NCI-H774 (cell line): ENCODE results near the gene BAG2.
A peak's percentile ranks its signal among the peaks of the same experiment; 100 is the strongest.

Experiments
- DNase-seq: peaks from one replicate; lab custom pipeline; 2025; lab: John Stamatoyannopoulos, UW

The BAG2 gene

GRCh38 chr6:57172136-57173055 is at the start of gene BAG2:
TSS of gene BAG2 (plus strand) at chr6:57172326. CDS start at chr6:57172698, 372 bp downstream.
- DNase-seq: peak; percentile 81

- DNase-seq: no peak
Observed at GRCh38 chr6:57123111-57123510, 49.0 kb upstream of the BAG2 start.

- DNase-seq: peak; percentile 57
Observed at GRCh38 chr6:57127763-57128162, 44.4 kb upstream of the BAG2 start.

- DNase-seq: no peak
Observed at GRCh38 chr6:57130661-57131177, 41.4 kb upstream of the BAG2 start.

GRCh38 chr6:57134954-57135353 is 37.2 kb upstream of the BAG2 start:
- DNase-seq: no peak

- no peak for DNase-seq
Observed at GRCh38 chr6:57135885-57136284, 36.2 kb upstream of the BAG2 start.

- DNase-seq: no peak
Observed at GRCh38 chr6:57137350-57137749, 34.8 kb upstream of the BAG2 start.

GRCh38 chr6:57138026-57138425 is 34.1 kb upstream of the BAG2 start:
- no peak for DNase-seq

- DNase-seq: no peak
Observed at GRCh38 chr6:57141451-57142177, 30.5 kb upstream of the BAG2 start.

GRCh38 chr6:57142178-57142525 is 30.0 kb upstream of the BAG2 start:
- no peak for DNase-seq

GRCh38 chr6:57143690-57144089 is 28.4 kb upstream of the BAG2 start:
- no peak for DNase-seq

GRCh38 chr6:57147401-57147800 is 24.7 kb upstream of the BAG2 start:
- no peak for DNase-seq

GRCh38 chr6:57147955-57148858 is 23.9 kb upstream of the BAG2 start:
- DNase-seq: no peak

GRCh38 chr6:57158658-57159057 is 13.5 kb upstream of the BAG2 start:
- no peak for DNase-seq

GRCh38 chr6:57159127-57159526 is 13.0 kb upstream of the BAG2 start:
- DNase-seq: no peak

- DNase-seq: no peak
Observed at GRCh38 chr6:57162028-57162427, 10.1 kb upstream of the BAG2 start.

- DNase-seq: no peak
Observed at GRCh38 chr6:57162516-57162915, 9.6 kb upstream of the BAG2 start.

- no peak for DNase-seq
Observed at GRCh38 chr6:57163956-57164355, 8.2 kb upstream of the BAG2 start.

GRCh38 chr6:57165080-57165479 is 7.0 kb upstream of the BAG2 start:
- DNase-seq: no peak

- DNase-seq: peak; percentile 27
Observed at GRCh38 chr6:57173056-57173885, 1.1 kb downstream of the BAG2 start.

- DNase-seq: no peak
Observed at GRCh38 chr6:57173886-57174510, 1.9 kb downstream of the BAG2 start.
